ENCODE data around the gene NPAS3.

The NPAS3 gene

DNA sequence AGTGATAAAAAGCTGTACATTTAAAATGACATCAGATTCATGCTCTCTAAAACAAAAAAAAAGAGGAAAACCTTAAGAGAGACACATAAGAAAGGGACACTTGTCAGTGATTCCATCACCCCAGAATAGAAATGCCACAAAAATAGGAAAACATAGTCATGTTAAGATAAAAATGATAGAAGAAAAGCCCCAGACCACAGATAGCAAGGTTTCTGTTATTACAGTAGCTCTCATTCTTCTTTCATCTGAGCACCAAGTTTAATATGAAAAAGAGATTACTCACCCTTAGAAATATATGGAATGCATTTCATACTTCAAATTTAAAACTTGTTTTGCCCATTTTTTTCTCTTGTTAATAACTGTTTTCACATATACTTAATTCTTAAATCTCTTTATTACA is 795.0 kb downstream of the NPAS3 start (continued):
- TF ChIP-seq ZNF214 (tag by site-specific recombination; IDR thresholded peaks at IDR 0.05; ENCODE audit: borderline replicate concordance), result no peak
- no peak for TF ChIP-seq KLF16 (tag by site-specific recombination; IDR thresholded peaks at IDR 0.05)
- no peak for TF ChIP-seq ZNF140 (tag by site-specific recombination; IDR thresholded peaks at IDR 0.05)
- TF ChIP-seq, protein P1, sequence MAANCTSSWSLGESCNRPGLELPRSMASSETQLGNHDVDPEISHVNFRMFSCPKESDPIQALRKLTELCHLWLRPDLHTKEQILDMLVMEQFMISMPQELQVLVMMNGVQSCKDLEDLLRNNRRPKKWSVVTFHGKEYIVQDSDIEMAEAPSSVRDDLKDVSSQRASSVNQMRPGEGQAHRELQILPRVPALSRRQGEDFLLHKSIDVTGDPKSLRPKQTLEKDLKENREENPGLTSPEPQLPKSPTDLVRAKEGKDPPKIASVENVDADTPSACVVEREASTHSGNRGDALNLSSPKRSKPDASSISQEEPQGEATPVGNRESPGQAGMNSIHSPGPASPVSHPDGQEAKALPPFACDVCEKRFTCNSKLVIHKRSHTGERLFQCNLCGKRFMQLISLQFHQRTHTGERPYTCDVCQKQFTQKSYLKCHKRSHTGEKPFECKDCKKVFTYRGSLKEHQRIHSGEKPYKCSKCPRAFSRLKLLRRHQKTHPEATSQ (tag by site-specific recombination; IDR thresholded peaks at IDR 0.05), result no peak
- TF ChIP-seq GLI2 (tag by site-specific recombination; IDR thresholded peaks at IDR 0.05; ENCODE audit: borderline replicate concordance, low read depth), result no peak
- TF ChIP-seq ZNF549 (tag by site-specific recombination; IDR thresholded peaks at IDR 0.05), result no peak

DNA sequence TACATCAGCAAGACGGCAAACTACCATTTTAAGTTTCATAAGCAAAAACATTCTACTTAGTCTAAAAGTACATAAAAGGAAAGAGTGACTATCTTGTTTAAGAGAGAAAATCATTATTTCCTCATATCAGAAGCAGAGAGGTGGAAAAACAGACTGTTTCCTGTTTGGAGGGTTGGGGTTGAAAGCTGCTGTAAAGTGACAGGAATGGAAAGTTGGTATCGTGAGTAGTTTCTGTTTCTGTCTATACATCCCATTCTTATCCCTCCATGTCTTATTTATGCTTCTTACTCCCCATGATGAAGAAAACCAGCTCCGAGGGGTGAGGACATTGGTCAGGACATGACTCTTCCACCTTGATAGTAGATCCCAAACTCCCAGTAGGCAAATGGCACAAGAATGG is 795.7 kb downstream of the NPAS3 start:
- Histone ChIP-seq H3K4me3 (ENCODE audit: low read depth, low read length) (no peak overlapping the region), H3K27ac (ENCODE audit: extremely low read depth, low read depth, low read length) (no peak overlapping the region), H3K36me3 (ENCODE audit: control insufficient read depth in 2 of 2, insufficient read depth in 1 of 2, low read length in 2 of 2) (no peaks in the 10 kb centered on the region), H3K4me1 (ENCODE audit: control insufficient read depth, insufficient read depth, low read length) (no peaks in the 10 kb centered on the region), H3K9me3 (ENCODE audit: control insufficient read depth, insufficient read depth, low read depth, low read length) (no peaks in the 10 kb centered on the region)
- TF ChIP-seq ZNF140 (tag by site-specific recombination; IDR thresholded peaks at IDR 0.05) (no peak), ZBTB17 (tag by site-specific recombination; IDR thresholded peaks at IDR 0.05) (no peak), ZNF324 (tag by site-specific recombination; IDR thresholded peaks at IDR 0.05) (no peak), ZNF350 (tag by site-specific recombination; IDR thresholded peaks at IDR 0.05) (no peak), ZBTB7A (tag by site-specific recombination; IDR thresholded peaks at IDR 0.05; ENCODE audit: low read depth) (no peak), ZNF16 (tag by site-specific recombination; IDR thresholded peaks at IDR 0.05; ENCODE audit: low read depth) (no peak), SP3 (tag by site-specific recombination; IDR thresholded peaks at IDR 0.05) (no peak), ZNF561 (tag by site-specific recombination; IDR thresholded peaks at IDR 0.05; ENCODE audit: borderline replicate concordance) (no peak), ZNF112 (tag by site-specific recombination; IDR thresholded peaks at IDR 0.05) (no peak), SP7 (tag by site-specific recombination; IDR thresholded peaks at IDR 0.05) (no peak)
- TF ChIP-seq, protein P2, sequence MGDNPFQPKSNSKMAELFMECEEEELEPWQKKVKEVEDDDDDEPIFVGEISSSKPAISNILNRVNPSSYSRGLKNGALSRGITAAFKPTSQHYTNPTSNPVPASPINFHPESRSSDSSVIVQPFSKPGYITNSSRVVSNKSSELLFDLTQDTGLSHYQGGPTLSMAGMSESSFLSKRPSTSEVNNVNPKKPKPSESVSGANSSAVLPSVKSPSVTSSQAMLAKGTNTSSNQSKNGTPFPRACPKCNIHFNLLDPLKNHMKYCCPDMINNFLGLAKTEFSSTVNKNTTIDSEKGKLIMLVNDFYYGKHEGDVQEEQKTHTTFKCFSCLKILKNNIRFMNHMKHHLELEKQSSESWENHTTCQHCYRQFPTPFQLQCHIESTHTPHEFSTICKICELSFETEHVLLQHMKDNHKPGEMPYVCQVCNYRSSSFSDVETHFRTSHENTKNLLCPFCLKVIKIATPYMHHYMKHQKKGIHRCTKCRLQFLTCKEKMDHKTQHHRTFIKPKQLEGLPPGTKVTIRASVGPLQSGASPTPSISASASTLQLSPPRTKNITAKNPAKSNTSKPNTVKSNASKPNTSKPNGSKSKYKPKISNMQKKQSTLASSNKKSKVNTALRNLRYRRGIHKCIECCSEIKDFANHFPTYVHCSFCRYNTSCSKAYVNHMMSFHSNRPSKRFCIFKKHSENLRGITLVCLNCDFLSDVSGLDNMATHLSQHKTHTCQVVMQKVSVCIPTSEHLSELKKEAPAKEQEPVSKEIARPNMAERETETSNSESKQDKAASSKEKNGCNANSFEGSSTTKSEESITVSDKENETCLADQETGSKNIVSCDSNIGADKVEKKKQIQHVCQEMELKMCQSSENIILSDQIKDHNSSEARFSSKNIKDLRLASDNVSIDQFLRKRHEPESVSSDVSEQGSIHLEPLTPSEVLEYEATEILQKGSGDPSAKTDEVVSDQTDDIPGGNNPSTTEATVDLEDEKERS (tag by site-specific recombination; IDR thresholded peaks at IDR 0.05), result no peak
- TF ChIP-seq, protein P3, sequence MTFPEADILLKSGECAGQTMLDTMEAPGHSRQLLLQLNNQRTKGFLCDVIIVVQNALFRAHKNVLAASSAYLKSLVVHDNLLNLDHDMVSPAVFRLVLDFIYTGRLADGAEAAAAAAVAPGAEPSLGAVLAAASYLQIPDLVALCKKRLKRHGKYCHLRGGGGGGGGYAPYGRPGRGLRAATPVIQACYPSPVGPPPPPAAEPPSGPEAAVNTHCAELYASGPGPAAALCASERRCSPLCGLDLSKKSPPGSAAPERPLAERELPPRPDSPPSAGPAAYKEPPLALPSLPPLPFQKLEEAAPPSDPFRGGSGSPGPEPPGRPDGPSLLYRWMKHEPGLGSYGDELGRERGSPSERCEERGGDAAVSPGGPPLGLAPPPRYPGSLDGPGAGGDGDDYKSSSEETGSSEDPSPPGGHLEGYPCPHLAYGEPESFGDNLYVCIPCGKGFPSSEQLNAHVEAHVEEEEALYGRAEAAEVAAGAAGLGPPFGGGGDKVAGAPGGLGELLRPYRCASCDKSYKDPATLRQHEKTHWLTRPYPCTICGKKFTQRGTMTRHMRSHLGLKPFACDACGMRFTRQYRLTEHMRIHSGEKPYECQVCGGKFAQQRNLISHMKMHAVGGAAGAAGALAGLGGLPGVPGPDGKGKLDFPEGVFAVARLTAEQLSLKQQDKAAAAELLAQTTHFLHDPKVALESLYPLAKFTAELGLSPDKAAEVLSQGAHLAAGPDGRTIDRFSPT (tag by site-specific recombination; IDR thresholded peaks at IDR 0.05), result no peak
- TF ChIP-seq, protein P4, sequence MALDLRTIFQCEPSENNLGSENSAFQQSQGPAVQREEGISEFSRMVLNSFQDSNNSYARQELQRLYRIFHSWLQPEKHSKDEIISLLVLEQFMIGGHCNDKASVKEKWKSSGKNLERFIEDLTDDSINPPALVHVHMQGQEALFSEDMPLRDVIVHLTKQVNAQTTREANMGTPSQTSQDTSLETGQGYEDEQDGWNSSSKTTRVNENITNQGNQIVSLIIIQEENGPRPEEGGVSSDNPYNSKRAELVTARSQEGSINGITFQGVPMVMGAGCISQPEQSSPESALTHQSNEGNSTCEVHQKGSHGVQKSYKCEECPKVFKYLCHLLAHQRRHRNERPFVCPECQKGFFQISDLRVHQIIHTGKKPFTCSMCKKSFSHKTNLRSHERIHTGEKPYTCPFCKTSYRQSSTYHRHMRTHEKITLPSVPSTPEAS (tag by site-specific recombination; IDR thresholded peaks at IDR 0.05), result no peak
- POLR2A ChIA-PET, result no interaction called here
- CTCF ChIA-PET, result no interaction called here
